SH-SY5Y (cell line): ENCODE results near the gene AREL1.

ENCODE experiments used
- GATA2 ChIP-seq: IDR thresholded peaks from 2 replicates; pipeline ENCODE4 v1.6.1; 2011; ENCODE audit warnings: mild to moderate bottlenecking, low read depth, low read length
- GATA3 ChIP-seq: IDR thresholded peaks from 2 replicates; pipeline ENCODE4 v1.6.1; 2011; ENCODE audit warnings: low read depth, mild to moderate bottlenecking, low read length, moderate library complexity

- TF ChIP-seq GATA2, result no peak
- no peak for TF ChIP-seq GATA3
Observed at GRCh38 chr14:74658535-74659131, 54.2 kb downstream of the AREL1 start.
